ENCODE results near the gene GRB10.
"Not testable (repeated sequence)": the region's sequence is repeated elsewhere in the genome, so short reads cannot be mapped to it uniquely, and the experiment has no call there.

The GRB10 gene

GRCh38 chr7:50564640-50565558 lies 217.8 kb downstream of the GRB10 start, which contains the start of gene DDC:
Gene DDC (minus strand): TSS chr7:50565405. CDS start chr7:50544085, 21,320 bp downstream.
- no peak for DNase-seq

- DNase-seq = no peak
Measured at GRCh38 chr7:50564171-50564570, 218.5 kb downstream of the GRB10 start.

GRCh38 chr7:50562136-50562535 lies 220.6 kb downstream of the GRB10 start:
- DNase-seq = no peak

GRCh38 chr7:50560865-50561351 lies 221.8 kb downstream of the GRB10 start:
- DNase-seq = peak; percentile 91

- DNase-seq = no peak
Measured at GRCh38 chr7:50559881-50560280, 222.8 kb downstream of the GRB10 start.

GRCh38 chr7:50558294-50559053 lies 224.2 kb downstream of the GRB10 start:
- peak; percentile 96 for DNase-seq

GRCh38 chr7:50557099-50557498 lies 225.6 kb downstream of the GRB10 start:
- DNase-seq = no peak

- DNase-seq = no peak
Measured at GRCh38 chr7:50556247-50556991, 226.3 kb downstream of the GRB10 start.

- no peak for DNase-seq
Measured at GRCh38 chr7:50555594-50556140, 227.0 kb downstream of the GRB10 start.

GRCh38 chr7:50554431-50555322 lies 228.0 kb downstream of the GRB10 start:
- no peak for DNase-seq

GRCh38 chr7:50553973-50554372 lies 228.7 kb downstream of the GRB10 start:
- no peak for DNase-seq

GRCh38 chr7:50552921-50553320 lies 229.8 kb downstream of the GRB10 start:
- DNase-seq = no peak

GRCh38 chr7:50552139-50552538 lies 230.6 kb downstream of the GRB10 start:
- peak; percentile 100 for DNase-seq

- DNase-seq = not testable (repeated sequence)
Measured at GRCh38 chr7:50545613-50546012, 237.1 kb downstream of the GRB10 start.

GRCh38 chr7:50544992-50545391 lies 237.7 kb downstream of the GRB10 start:
- DNase-seq = peak; percentile 69

GRCh38 chr7:50543776-50544442 lies 238.8 kb downstream of the GRB10 start:
- no peak for DNase-seq

- no peak for DNase-seq
Measured at GRCh38 chr7:50542132-50542531, 240.6 kb downstream of the GRB10 start.

GRCh38 chr7:50540785-50541579 lies 241.7 kb downstream of the GRB10 start:
- DNase-seq = no peak

All from DMS153 (cell line).